CD4-positive, CD25-positive, alpha-beta regulatory T cell (primary cell): ENCODE measurements around the gene ABL2. TPM values are rescaled to one million over a fixed set of nuclear protein-coding genes. Genes with fewer than 3 reads are reported as not detected.
"Not testable (repeated sequence)": the region's sequence is repeated elsewhere in the genome, so short reads cannot be mapped to it uniquely, and the experiment has no call there.

ENCODE experiments used
- ATAC-seq, 2 donors: fragments of 150-1000 bp; cut with Tn5 transposase; one replicate each; pipeline ENCODE4 v1.10.0; 2021; ENCODE audit warnings: low read depth in 2 of 2, moderate number of reproducible peaks in 2 of 2, moderate library complexity in 1 of 2
- DNase-seq, 3 donors: peaks; one replicate each; pipeline versions ENCODE4 v3.0.0 to v3.0.0-alpha.2; 2012 to 2022; ENCODE audit warnings: mixed read lengths in 1 of 3
- H3K27ac ChIP-seq: one replicate; pipeline ENCODE4 v1.7.0; 2013; ENCODE audit warnings: mild to moderate bottlenecking, low read length; ENCODE audit not compliant: insufficient read depth, poor library complexity, severe bottlenecking
- H3K27me3 ChIP-seq: one replicate; pipeline ENCODE4 v1.7.0; 2013; ENCODE audit warnings: low read length; ENCODE audit not compliant: control insufficient read depth, insufficient read depth
- H3K36me3 ChIP-seq: one replicate; pipeline ENCODE4 v1.7.0; 2013; ENCODE audit warnings: mild to moderate bottlenecking, low read length, moderate library complexity; ENCODE audit not compliant: control insufficient read depth, insufficient read depth
- H3K4me1 ChIP-seq: 2 replicates; pipeline ENCODE4 v1.7.0; 2013; ENCODE audit warnings: mild to moderate bottlenecking, low read length; ENCODE audit not compliant: insufficient read depth, control insufficient read depth, poor library complexity, severe bottlenecking
- H3K4me3 ChIP-seq: one replicate; pipeline ENCODE4 v1.7.0; 2013; ENCODE audit warnings: low read depth, mild to moderate bottlenecking, low read length, moderate library complexity
- H3K9me3 ChIP-seq, 2 experiments: 1 replicate in 1 of 2; 2 replicates in 1 of 2; pipeline ENCODE4 v1.7.0; 2013; ENCODE audit warnings: low read length in 2 of 2, mild to moderate bottlenecking in 1 of 2, moderate library complexity in 1 of 2; ENCODE audit not compliant: control insufficient read depth in 2 of 2
- H3K27ac Mint-ChIP-seq, 3 donors: one replicate each; pipeline ENCODE4 v1.8.0; 2020 to 2022; ENCODE audit warnings: mild to moderate bottlenecking in 3 of 3, mixed read lengths in 3 of 3, moderate library complexity in 2 of 3
- H3K27me3 Mint-ChIP-seq: one replicate; pipeline ENCODE4 v1.8.0; 2022; ENCODE audit warnings: mild to moderate bottlenecking, mixed read lengths
- H3K36me3 Mint-ChIP-seq: one replicate; pipeline ENCODE4 v1.8.0; 2020; ENCODE audit warnings: mixed read lengths
- H3K4me1 Mint-ChIP-seq, 4 donors: one replicate each; pipeline ENCODE4 v1.8.0; 2020 to 2022; ENCODE audit warnings: mixed read lengths in 4 of 4, mild to moderate bottlenecking in 1 of 4
- H3K4me3 Mint-ChIP-seq, 4 donors: one replicate each; pipeline ENCODE4 v1.8.0; 2020 to 2022; ENCODE audit warnings: mild to moderate bottlenecking in 4 of 4, mixed read lengths in 4 of 4, moderate library complexity in 3 of 4
- H3K9me3 Mint-ChIP-seq, 7 donors: one replicate each; pipeline ENCODE4 v1.8.0; 2020 to 2022; ENCODE audit warnings: mixed read lengths in 7 of 7, mild to moderate bottlenecking in 3 of 7, moderate library complexity in 2 of 7
- polyA plus RNA-seq, 4 donors: library from polyadenylated mRNA; unstranded; fragments of 300-500 nt; fragmentation: Illumina TruSeq; gene quantifications; one replicate each; pipeline ENCODE4 v1.2.3, GENCODE V29; 2021
- total RNA-seq: library from RNA; stranded (reverse); gene quantifications from one replicate; pipeline ENCODE4 v1.2.3, GENCODE V29; 2022

Gene ABL2
- total and polyA plus RNA-seq, 5 donors from 2014 or later = 0.56 to 16.4 (median 1.1) TPM

- Mint-ChIP-seq H3K36me3 (no peaks in the 10 kb centered on the region), H3K9me3 (no peaks in the 10 kb centered on the region), H3K4me3 (no peak overlapping the region), H3K4me1 (peaks cover 11 to 15% (median 12%) of the 10 kb centered on the region in 4 donors), H3K27me3 (no peaks in the 10 kb centered on the region), H3K27ac (no peak overlapping the region)
- Histone ChIP-seq H3K36me3 (no peaks in the 10 kb centered on the region), H3K9me3 (no peaks in the 10 kb centered on the region), H3K27ac (no peak overlapping the region), H3K4me1 (no peaks in the 10 kb centered on the region), H3K27me3 (no peaks in the 10 kb centered on the region), H3K4me3 (no peak overlapping the region)
- ATAC-seq (no peak), DNase-seq (no peak)
Measured at GRCh38 chr1:179178183-179178582, 51.3 kb downstream of the ABL2 start.

- no peak overlapping the region for H3K27ac Mint-ChIP-seq
- H3K36me3 ChIP-seq = no peaks in the 10 kb centered on the region
- H3K4me1 ChIP-seq = no peaks in the 10 kb centered on the region
- H3K27ac ChIP-seq = no peak overlapping the region
- peaks cover 11 to 15% (median 12%) of the 10 kb centered on the region in 4 donors for H3K4me1 Mint-ChIP-seq
- no peaks in the 10 kb centered on the region for H3K9me3 ChIP-seq
- DNase-seq (no peak), ATAC-seq (no peak)
- H3K4me3 Mint-ChIP-seq = no peak overlapping the region
- no peaks in the 10 kb centered on the region for H3K27me3 ChIP-seq
- no peaks in the 10 kb centered on the region for H3K36me3 Mint-ChIP-seq
- no peaks in the 10 kb centered on the region for H3K27me3 Mint-ChIP-seq
- H3K9me3 Mint-ChIP-seq = no peaks in the 10 kb centered on the region
- no peak overlapping the region for H3K4me3 ChIP-seq
Measured at GRCh38 chr1:179177615-179178014, 51.9 kb downstream of the ABL2 start.

- H3K4me1 Mint-ChIP-seq = peaks cover 10 to 14% (median 11%) of the 10 kb centered on the region in 4 donors
- DNase-seq = no peak
Measured at GRCh38 chr1:179177182-179177581, 52.3 kb downstream of the ABL2 start.

GRCh38 chr1:179175011-179175841 is 54.3 kb downstream of the ABL2 start:
- Mint-ChIP-seq H3K4me1 (peaks cover 4 to 13% (median 7%) of the 10 kb centered on the region in 4 donors), H3K9me3 (no peaks in the 10 kb centered on the region), H3K27ac (no peak overlapping the region), H3K27me3 (no peaks in the 10 kb centered on the region), H3K4me3 (no peak overlapping the region), H3K36me3 (no peaks in the 10 kb centered on the region)
- Histone ChIP-seq H3K4me3 (no peak overlapping the region), H3K27ac (no peak overlapping the region), H3K9me3 (no peaks in the 10 kb centered on the region), H3K27me3 (no peaks in the 10 kb centered on the region), H3K36me3 (no peaks in the 10 kb centered on the region), H3K4me1 (no peaks in the 10 kb centered on the region)
- ATAC-seq = no peak
- DNase-seq = no peak

More at GRCh38 chr1:179177182-179177581, 52.3 kb downstream of the ABL2 start:
- Histone ChIP-seq H3K27me3 (no peaks in the 10 kb centered on the region), H3K4me3 (no peak overlapping the region), H3K36me3 (no peaks in the 10 kb centered on the region), H3K4me1 (no peaks in the 10 kb centered on the region), H3K27ac (no peak overlapping the region), H3K9me3 (no peaks in the 10 kb centered on the region)
- H3K4me3 Mint-ChIP-seq = no peak overlapping the region
- H3K9me3 Mint-ChIP-seq = no peaks in the 10 kb centered on the region
- no peak for ATAC-seq
- H3K27ac Mint-ChIP-seq = no peak overlapping the region
- H3K36me3 Mint-ChIP-seq = no peaks in the 10 kb centered on the region
- no peaks in the 10 kb centered on the region for H3K27me3 Mint-ChIP-seq

GRCh38 chr1:179170468-179170770 is 59.1 kb downstream of the ABL2 start:
- not testable (repeated sequence) for H3K27me3 Mint-ChIP-seq, H3K36me3 Mint-ChIP-seq, H3K4me3 Mint-ChIP-seq, H3K27ac Mint-ChIP-seq, H3K9me3 Mint-ChIP-seq, H3K4me1 ChIP-seq, H3K36me3 ChIP-seq, H3K27me3 ChIP-seq, H3K4me3 ChIP-seq, DNase-seq, H3K9me3 ChIP-seq, H3K27ac ChIP-seq, ATAC-seq
- H3K4me1 Mint-ChIP-seq = peaks cover 9 to 26% (median 20%) of the 10 kb centered on the region in 4 donors

GRCh38 chr1:179169616-179170467 is 59.6 kb downstream of the ABL2 start:
- no peak for ATAC-seq
- no peak overlapping the region for H3K4me3 Mint-ChIP-seq
- no peak overlapping the region for H3K27ac Mint-ChIP-seq
- peaks cover 0 to 2% (median 0%) of the 10 kb centered on the region in 7 donors for H3K9me3 Mint-ChIP-seq
- no peaks in the 10 kb centered on the region for H3K36me3 ChIP-seq
- no peaks in the 10 kb centered on the region for H3K27me3 ChIP-seq
- H3K4me1 Mint-ChIP-seq = peaks cover 9 to 26% (median 20%) of the 10 kb centered on the region in 4 donors
- peaks cover 8% of the 10 kb centered on the region for H3K36me3 Mint-ChIP-seq
- no peak for DNase-seq
- no peak overlapping the region for H3K27ac ChIP-seq
- no peaks in the 10 kb centered on the region for H3K9me3 ChIP-seq
- H3K27me3 Mint-ChIP-seq = no peaks in the 10 kb centered on the region
- H3K4me3 ChIP-seq = no peak overlapping the region
- H3K4me1 ChIP-seq = no peaks in the 10 kb centered on the region

- Mint-ChIP-seq H3K4me3 (no peak overlapping the region), H3K27me3 (no peaks in the 10 kb centered on the region), H3K9me3 (peaks cover 0 to 2% (median 0%) of the 10 kb centered on the region in 7 donors), H3K27ac (peak overlapping the region in 1 of 3 donors; percentile 5), H3K36me3 (peaks cover 12% of the 10 kb centered on the region), H3K4me1 (peaks cover 15 to 26% (median 21%) of the 10 kb centered on the region in 4 donors)
- no peaks in the 10 kb centered on the region for H3K27me3 ChIP-seq
- no peaks in the 10 kb centered on the region for H3K9me3 ChIP-seq
- no peak for ATAC-seq
- no peaks in the 10 kb centered on the region for H3K36me3 ChIP-seq
- H3K27ac ChIP-seq = no peak overlapping the region
- H3K4me1 ChIP-seq = no peaks in the 10 kb centered on the region
- H3K4me3 ChIP-seq = no peak overlapping the region
- DNase-seq = no peak
Measured at GRCh38 chr1:179168536-179168935, 60.9 kb downstream of the ABL2 start.
